ENCODE data around the gene HSPG2. TPM values are rescaled to one million over a fixed set of nuclear protein-coding genes. Genes with fewer than 3 reads are reported as not detected.

The HSPG2 gene
- total and polyA plus RNA-seq, 12 donors = 38.7 to 558 (median 273) TPM

DNA sequence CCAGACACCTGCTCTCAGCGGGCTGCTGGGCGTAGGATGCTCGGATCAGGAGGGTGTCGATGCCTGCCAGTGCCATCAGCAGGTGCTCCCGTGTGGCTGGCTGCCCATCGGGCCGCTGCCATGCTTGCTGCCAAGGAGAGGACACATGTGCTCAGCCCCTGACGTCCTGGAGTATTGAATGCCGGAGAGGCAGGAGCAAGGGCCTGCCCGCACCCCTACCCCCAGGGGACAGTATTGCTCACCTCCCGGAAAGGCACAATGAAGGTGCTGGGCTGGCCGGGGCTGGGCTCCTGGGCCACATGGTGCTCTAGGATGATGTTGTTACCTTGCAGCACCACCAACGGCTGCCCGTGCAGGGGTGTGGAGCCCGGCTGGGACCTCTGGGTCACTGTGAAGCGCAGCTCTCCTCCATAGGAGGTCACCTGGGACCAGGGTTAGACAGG lies 61.5 kb downstream of the HSPG2 start:
- H3K36me3 ChIP-seq (replicated peaks in 1 of 2) = peaks cover 0 to 91% of the 10 kb centered on the region in 2 donors
- H3K9me3 ChIP-seq (replicated peaks in 1 of 3) = no peaks in the 10 kb centered on the region
- no peak for TF ChIP-seq POLR2A (IDR thresholded peaks at IDR 0.05)
- TF ChIP-seq, protein P1, sequence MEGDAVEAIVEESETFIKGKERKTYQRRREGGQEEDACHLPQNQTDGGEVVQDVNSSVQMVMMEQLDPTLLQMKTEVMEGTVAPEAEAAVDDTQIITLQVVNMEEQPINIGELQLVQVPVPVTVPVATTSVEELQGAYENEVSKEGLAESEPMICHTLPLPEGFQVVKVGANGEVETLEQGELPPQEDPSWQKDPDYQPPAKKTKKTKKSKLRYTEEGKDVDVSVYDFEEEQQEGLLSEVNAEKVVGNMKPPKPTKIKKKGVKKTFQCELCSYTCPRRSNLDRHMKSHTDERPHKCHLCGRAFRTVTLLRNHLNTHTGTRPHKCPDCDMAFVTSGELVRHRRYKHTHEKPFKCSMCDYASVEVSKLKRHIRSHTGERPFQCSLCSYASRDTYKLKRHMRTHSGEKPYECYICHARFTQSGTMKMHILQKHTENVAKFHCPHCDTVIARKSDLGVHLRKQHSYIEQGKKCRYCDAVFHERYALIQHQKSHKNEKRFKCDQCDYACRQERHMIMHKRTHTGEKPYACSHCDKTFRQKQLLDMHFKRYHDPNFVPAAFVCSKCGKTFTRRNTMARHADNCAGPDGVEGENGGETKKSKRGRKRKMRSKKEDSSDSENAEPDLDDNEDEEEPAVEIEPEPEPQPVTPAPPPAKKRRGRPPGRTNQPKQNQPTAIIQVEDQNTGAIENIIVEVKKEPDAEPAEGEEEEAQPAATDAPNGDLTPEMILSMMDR (IDR thresholded peaks at IDR 0.05) = no peak
- H3K4me1 ChIP-seq (replicated peaks in 1 of 2) = no peaks in the 10 kb centered on the region
- no peak overlapping the region for H3K4me3 ChIP-seq
- DNase-seq = no peak
- WGBS, 4 donors = 78 to 96% (median 85%) methylated on average over 4 to 16 of the region's 16 CpGs
- H3K27me3 ChIP-seq = no peaks in the 10 kb centered on the region
- intact Hi-C loops (cut with DNase I) = no loop called here
- peak overlapping the region in 1 of 5 donors; percentile 29 for H3K27ac ChIP-seq

DNA sequence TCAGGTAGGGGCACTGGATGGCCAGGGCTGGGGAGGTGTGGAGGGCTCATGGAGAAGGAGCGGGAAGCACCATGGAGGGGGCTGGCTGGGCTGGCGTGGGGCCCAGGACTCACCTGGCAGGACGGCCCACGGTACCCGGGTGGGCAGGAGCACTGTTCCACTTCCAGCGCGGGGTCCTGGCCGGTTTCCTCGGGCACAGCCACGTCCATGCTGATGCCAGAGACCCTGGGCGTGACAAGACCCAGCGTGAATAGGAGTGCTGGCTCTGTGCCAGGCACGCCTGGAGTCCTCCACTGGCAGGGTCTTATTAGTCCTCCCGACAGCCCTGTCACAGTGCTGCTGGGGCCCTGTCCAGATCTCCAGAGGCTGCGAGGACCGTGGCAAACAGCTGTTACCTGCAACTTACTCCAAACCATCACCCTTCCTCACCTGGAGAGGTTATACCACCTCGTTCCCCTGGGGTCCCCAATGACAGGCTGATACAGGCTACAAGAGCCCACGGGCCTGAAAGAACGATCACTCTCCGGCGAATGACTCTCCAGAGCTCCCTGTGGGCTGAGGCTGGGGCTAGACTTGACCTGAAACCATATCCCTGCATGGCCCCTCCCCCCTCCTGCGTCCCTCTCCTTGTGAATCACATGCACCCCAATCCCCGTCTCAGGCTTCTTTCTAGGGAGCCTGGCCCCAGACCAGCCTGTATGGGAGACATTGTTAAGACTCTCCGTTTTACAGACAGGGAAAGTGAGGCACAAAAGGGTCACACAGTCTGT lies 62.1 kb downstream of the HSPG2 start:
- Histone ChIP-seq H3K4me3 (no peak overlapping the region), H3K36me3 (replicated peaks in 1 of 2) (peaks cover 0 to 84% of the 10 kb centered on the region in 2 donors), H3K9me3 (replicated peaks in 1 of 3) (no peaks in the 10 kb centered on the region), H3K27me3 (no peaks in the 10 kb centered on the region), H3K4me1 (replicated peaks in 1 of 2) (peaks cover 0 to 4% of the 10 kb centered on the region in 2 donors), H3K27ac (peak overlapping the region in 1 of 5 donors; percentile 29)
- WGBS, 4 donors = 72 to 85% (median 77%) methylated on average over 13 to 24 of the region's 24 CpGs
- DNase-seq = no peak
- intact Hi-C loops (cut with DNase I) = no loop called here
- TF ChIP-seq, protein P1 (IDR thresholded peaks at IDR 0.05) = no peak
- TF ChIP-seq POLR2A (IDR thresholded peaks at IDR 0.05) = no peak

DNA sequence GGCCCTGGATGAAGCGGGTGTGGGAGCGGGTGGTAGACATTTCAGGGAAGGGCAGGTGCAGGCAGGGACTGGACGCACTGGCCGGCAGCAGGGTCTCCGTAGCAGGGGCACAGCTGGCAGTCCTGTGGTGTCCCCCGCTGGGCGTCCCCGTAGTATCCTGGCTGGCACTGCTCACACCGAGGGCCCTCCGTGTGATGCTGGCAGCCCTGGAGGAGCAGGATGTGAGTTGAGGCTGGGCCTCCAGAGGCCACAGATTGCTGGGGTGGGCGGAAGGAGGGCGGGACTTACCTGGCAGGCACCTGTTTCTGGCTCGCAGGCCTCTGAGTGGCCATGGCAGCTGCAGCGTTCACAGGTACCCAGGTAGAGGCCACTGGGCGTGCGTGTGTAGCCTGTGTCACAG lies 62.8 kb downstream of the HSPG2 start:
- Histone ChIP-seq H3K36me3 (replicated peaks in 1 of 2) (peaks cover 0 to 80% of the 10 kb centered on the region in 2 donors), H3K4me1 (replicated peaks in 1 of 2) (peaks cover 0 to 9% of the 10 kb centered on the region in 2 donors), H3K9me3 (replicated peaks in 1 of 3) (no peaks in the 10 kb centered on the region), H3K4me3 (no peak overlapping the region), H3K27ac (no peak overlapping the region), H3K27me3 (no peaks in the 10 kb centered on the region)
- intact Hi-C loops (cut with DNase I) = no loop called here
- no peak for DNase-seq
- WGBS, 4 donors = 86 to 100% (median 90%) methylated on average over 2 to 16 of the region's 16 CpGs
- TF ChIP-seq POLR2A (IDR thresholded peaks at IDR 0.05) = no peak
- TF ChIP-seq, protein P1 (IDR thresholded peaks at IDR 0.05) = no peak

DNA sequence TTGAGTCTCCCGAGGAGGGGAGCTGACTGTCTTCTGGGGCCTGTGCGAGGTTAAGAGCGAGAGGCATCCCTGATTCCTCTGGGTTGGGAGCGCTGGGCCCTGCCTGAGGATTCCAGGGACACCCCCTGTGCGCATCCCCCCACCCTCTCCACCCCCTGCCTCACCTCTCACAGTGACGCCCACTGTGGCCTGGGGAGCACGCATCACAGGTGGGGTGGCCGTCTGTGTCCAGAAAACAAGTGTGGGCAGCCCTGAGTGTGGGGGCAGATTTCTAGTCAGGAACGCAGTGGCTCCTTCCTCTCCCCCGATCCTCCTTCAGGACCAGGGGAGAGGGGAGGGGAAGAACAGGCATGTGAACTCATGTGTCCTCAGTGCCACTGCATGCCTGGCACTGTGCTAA lies 63.3 kb downstream of the HSPG2 start:
- intact Hi-C loops (cut with DNase I) = no loop called here
- Histone ChIP-seq H3K27me3 (no peaks in the 10 kb centered on the region), H3K36me3 (replicated peaks in 1 of 2) (peaks cover 0 to 80% of the 10 kb centered on the region in 2 donors), H3K27ac (no peak overlapping the region), H3K4me1 (replicated peaks in 1 of 2) (peaks cover 0 to 9% of the 10 kb centered on the region in 2 donors), H3K9me3 (replicated peaks in 1 of 3) (no peaks in the 10 kb centered on the region), H3K4me3 (no peak overlapping the region)
- TF ChIP-seq POLR2A (IDR thresholded peaks at IDR 0.05) = no peak
- TF ChIP-seq, protein P1 (IDR thresholded peaks at IDR 0.05) = no peak
- DNase-seq = no peak
- 85 to 90% (median 88%) methylated on average over 7 to 10 of the region's 10 CpGs for WGBS, 4 donors
